H1 (cell line): ENCODE measurements around the gene WDR4. TPM values are rescaled to one million over a fixed set of nuclear protein-coding genes. Genes with fewer than 3 reads are reported as not detected.

ENCODE experiments used
- CTCF ChIA-PET: fragments of 300-600 bp; sonication (Branson Sonifier 250); formaldehyde crosslinking; loops from one replicate; lab custom pipeline; 2021; ENCODE audit not compliant: partially characterized antibody; lab: Charles Lee
- POLR2A ChIA-PET: fragments of 300-600 bp; sonication (Branson Sonifier 250); formaldehyde crosslinking; loops from one replicate; lab custom pipeline; 2021; ENCODE audit warnings: inconsistent platforms; ENCODE audit not compliant: partially characterized antibody; lab: Charles Lee
- DNase-seq, 2 experiments: peaks; one replicate each; pipeline versions ENCODE4 v3.0.0 to v3.0.0-alpha.2; 2010 to 2022; ENCODE audit warnings: low spot score in 2 of 2, low read depth in 1 of 2, mixed read lengths in 1 of 2
- FAIRE-seq: peaks from 2 replicates; lab custom pipeline; 2011; peaks lifted over from hg19 to GRCh38; lab: Jason Lieb, UNC
- H2AFZ ChIP-seq: 2 replicates; pipeline ENCODE4 v1.8.1; 2012; ENCODE audit warnings: low read length, inconsistent platforms
- H2AK5ac ChIP-seq: 2 replicates; pipeline ENCODE4 v1.6.1; 2013; ENCODE audit warnings: low read depth, low read length
- H2BK120ac ChIP-seq: replicated peaks from 2 replicates; pipeline ENCODE3; 2013; ENCODE audit warnings: low read depth, low read length, inconsistent platforms
- H2BK12ac ChIP-seq: 2 replicates; pipeline ENCODE4 v1.6.1; 2013; ENCODE audit warnings: low read depth, low read length
- H2BK15ac ChIP-seq: 2 replicates; pipeline ENCODE4 v1.6.1; 2013; ENCODE audit warnings: low read length
- H2BK20ac ChIP-seq: 2 replicates; pipeline ENCODE4 v1.6.1; 2013; ENCODE audit warnings: low read length
- H2BK5ac ChIP-seq: 2 replicates; pipeline ENCODE4 v1.6.1; 2013; ENCODE audit warnings: low read depth, low read length
- H3K14ac ChIP-seq: 2 replicates; pipeline ENCODE4 v1.6.1; 2013; ENCODE audit warnings: inconsistent platforms; ENCODE audit not compliant: insufficient read length
- H3K18ac ChIP-seq: 2 replicates; pipeline ENCODE4 v1.6.1; 2013; ENCODE audit warnings: low read length; ENCODE audit errors: extremely low read depth
- H3K23ac ChIP-seq: 2 replicates; pipeline ENCODE4 v1.6.1; 2013; ENCODE audit warnings: inconsistent platforms; ENCODE audit not compliant: insufficient read length
- H3K23me2 ChIP-seq: 2 replicates; pipeline ENCODE4 v1.6.1; 2013; ENCODE audit warnings: low read depth, low read length
- H3K27ac ChIP-seq: 2 replicates; pipeline ENCODE4 v1.6.1; 2011; ENCODE audit warnings: low read depth, low read length, inconsistent platforms
- H3K27me3 ChIP-seq, 4 experiments: replicated peaks in 1 of 4; 1 replicate in 1 of 4; 2 replicates in 3 of 4; pipeline versions ENCODE4 v1.6.1 to v1.8.1; 2011 to 2013; ENCODE audit warnings: low read length in 3 of 4, mild to moderate bottlenecking in 3 of 4, inconsistent platforms in 2 of 4, mixed read lengths in 2 of 4, moderate library complexity in 1 of 4; ENCODE audit not compliant: control insufficient read depth in 3 of 4, insufficient read depth in 3 of 4; ENCODE audit errors: extremely low read depth in 1 of 4
- H3K36me3 ChIP-seq, 4 experiments: 2 replicates each; pipeline versions ENCODE4 v1.6.1 to v1.8.1; 2011 to 2013; ENCODE audit warnings: mild to moderate bottlenecking in 4 of 4, low read length in 3 of 4, moderate library complexity in 2 of 4, control low read depth in 1 of 4, inconsistent platforms in 1 of 4; ENCODE audit not compliant: insufficient read depth in 4 of 4, control insufficient read depth in 2 of 4
- H3K4ac ChIP-seq: replicated peaks from 2 replicates; pipeline ENCODE3; 2013; ENCODE audit warnings: low read length, low read depth, mixed read lengths, inconsistent platforms; ENCODE audit not compliant: insufficient read length
- H3K4me1 ChIP-seq, 4 experiments: replicated peaks in 1 of 4; 1 replicate in 1 of 4; 2 replicates in 3 of 4; pipeline versions ENCODE4 v1.6.1 to v1.8.1; 2011 to 2013; ENCODE audit warnings: low read length in 3 of 4, inconsistent platforms in 2 of 4, mixed read lengths in 1 of 4; ENCODE audit not compliant: insufficient read depth in 4 of 4, control insufficient read depth in 3 of 4
- H3K4me2 ChIP-seq, 2 experiments: 2 replicates each; pipeline versions ENCODE4 v1.6.1 to v1.8.1; 2011 to 2013; ENCODE audit warnings: low read depth in 2 of 2, low read length in 2 of 2, control low read depth in 1 of 2, inconsistent platforms in 1 of 2, mild to moderate bottlenecking in 1 of 2; ENCODE audit not compliant: insufficient read depth in 1 of 2
- H3K4me3 ChIP-seq, 4 experiments: fragments of 200-600, 300-600 bp in 1 of 4; sonication (generic), shearing (Covaris generic), sonication (Bioruptor Twin) in 1 of 4; 2 replicates each; pipeline versions ENCODE4 v1.5.1 to v1.8.1; 2011 to 2016; ENCODE audit warnings: low read length in 4 of 4, low read depth in 3 of 4, control low read depth in 2 of 4, inconsistent platforms in 2 of 4, mild to moderate bottlenecking in 2 of 4, mixed read lengths in 1 of 4, moderate library complexity in 1 of 4; ENCODE audit not compliant: insufficient read depth in 2 of 4; ENCODE audit errors: extremely low read depth in 1 of 4
- H3K56ac ChIP-seq: replicated peaks from 2 replicates; pipeline ENCODE3; 2013; ENCODE audit warnings: low read depth, mild to moderate bottlenecking, mixed read lengths, low read length, inconsistent platforms; ENCODE audit not compliant: insufficient read length
- H3K79me1 ChIP-seq: 2 replicates; pipeline ENCODE4 v1.6.1; 2013; ENCODE audit warnings: low read depth, low read length, control low read depth
- H3K79me2 ChIP-seq, 2 experiments: 2 replicates each; pipeline versions ENCODE4 v1.6.1 to v1.8.1; 2012 to 2013; ENCODE audit warnings: low read length in 2 of 2, mild to moderate bottlenecking in 2 of 2, inconsistent platforms in 1 of 2; ENCODE audit not compliant: insufficient read depth in 2 of 2, control insufficient read depth in 1 of 2
- H3K9ac ChIP-seq, 4 experiments: replicated peaks in 1 of 4; 1 replicate in 1 of 4; 2 replicates in 3 of 4; pipeline versions ENCODE4 v1.6.1 to v1.8.1; 2011 to 2013; ENCODE audit warnings: low read depth in 3 of 4, low read length in 3 of 4, control low read depth in 2 of 4, mild to moderate bottlenecking in 2 of 4, moderate library complexity in 2 of 4, inconsistent platforms in 1 of 4; ENCODE audit errors: extremely low read depth in 1 of 4
- H3K9me3 ChIP-seq, 2 experiments: 2 replicates each; pipeline versions ENCODE4 v1.6.1 to v1.8.1; 2012 to 2013; ENCODE audit warnings: mild to moderate bottlenecking in 2 of 2, moderate library complexity in 2 of 2, control low read depth in 1 of 2, inconsistent platforms in 1 of 2, low read depth in 1 of 2, low read length in 1 of 2, mixed read lengths in 1 of 2; ENCODE audit not compliant: insufficient read depth in 2 of 2
- H4K20me1 ChIP-seq, 2 experiments: replicated peaks in 1 of 2; 2 replicates each; pipeline versions ENCODE3 to v1.8.1; 2011 to 2013; ENCODE audit warnings: inconsistent platforms in 2 of 2, low read length in 2 of 2, mild to moderate bottlenecking in 1 of 2; ENCODE audit not compliant: insufficient read depth in 2 of 2, control insufficient read depth in 1 of 2
- H4K5ac ChIP-seq: 2 replicates; pipeline ENCODE4 v1.6.1; 2013; ENCODE audit warnings: low read length, low read depth, mixed read lengths, inconsistent platforms; ENCODE audit not compliant: insufficient read length
- H4K8ac ChIP-seq: 2 replicates; pipeline ENCODE4 v1.8.0; 2013; ENCODE audit warnings: mild to moderate bottlenecking, moderate library complexity, low read length, inconsistent platforms; ENCODE audit not compliant: insufficient read depth; ENCODE audit errors: extremely low read depth
- H4K91ac ChIP-seq: replicated peaks from 2 replicates; pipeline ENCODE3; 2013; ENCODE audit warnings: low read length, mixed read lengths, inconsistent platforms; ENCODE audit not compliant: insufficient read length
- BRCA1 ChIP-seq: IDR thresholded peaks from 2 replicates; pipeline ENCODE4 v1.6.1; 2012; ENCODE audit warnings: low read depth, low read length, improper control_type of control experiment
- CBX5 ChIP-seq: fragments of 300-800, 300-1000 bp; sonication (generic); IDR thresholded peaks from 2 replicates; pipeline ENCODE4 v1.7.1; 2016; ENCODE audit warnings: antibody characterized with exemption, low read length, low read depth
- CEBPB ChIP-seq: IDR thresholded peaks from 2 replicates; pipeline ENCODE4 v1.6.1; 2012; ENCODE audit warnings: low read depth, low read length
- CREB1 ChIP-seq: IDR thresholded peaks from 2 replicates; pipeline ENCODE4 v1.6.1; 2012; ENCODE audit warnings: inconsistent platforms
- NANOG ChIP-seq: IDR thresholded peaks from 2 replicates; pipeline ENCODE4 v1.6.1; 2011; ENCODE audit warnings: low read length, low read depth, mild to moderate bottlenecking, inconsistent platforms; ENCODE audit not compliant: insufficient read depth, poor library complexity, severe bottlenecking
- PHF8 ChIP-seq: fragments of 200-600 bp; sonication (generic); conservative IDR thresholded peaks from 2 replicates; pipeline ENCODE4 v1.7.1; 2012; ENCODE audit warnings: low read depth, mild to moderate bottlenecking, inconsistent platforms, low read length, moderate library complexity
- POLR2AphosphoS5 ChIP-seq: IDR thresholded peaks from 2 replicates; pipeline ENCODE4 v1.6.1; 2011; ENCODE audit warnings: low read depth, low read length
- SAP30 ChIP-seq: fragments of 300-600 bp; sonication (generic); IDR thresholded peaks from 2 replicates; pipeline ENCODE4 v1.7.1; 2012; ENCODE audit warnings: low read length, moderate library complexity, mild to moderate bottlenecking, inconsistent platforms; ENCODE audit not compliant: insufficient read depth, insufficient replicate concordance
- TAF7 ChIP-seq: optimal IDR thresholded peaks from 2 replicates; pipeline ENCODE3; 2011; ENCODE audit warnings: low read depth, mild to moderate bottlenecking, inconsistent platforms, low read length, moderate library complexity, borderline replicate concordance
- TEAD4 ChIP-seq: IDR thresholded peaks from 2 replicates; pipeline ENCODE4 v1.6.1; 2012; ENCODE audit warnings: low read depth, low read length, inconsistent platforms, mixed read lengths
- ZNF274 ChIP-seq: IDR thresholded peaks from 2 replicates; pipeline ENCODE4 v1.7.0; 2012; ENCODE audit warnings: low read length, borderline replicate concordance; ENCODE audit errors: extremely low read depth
- WGBS, 2 experiments: shearing (Covaris generic) in 1 of 2; methylation state at CpG; one replicate each; pipeline versions ENCODE4 v1.1.6 to v1.1.7; 2013 to 2015; ENCODE audit warnings: low lambda C conversion rate in 2 of 2, mixed read lengths in 2 of 2, inconsistent platforms in 1 of 2, low coverage in 1 of 2, missing lambda C conversion rate in 1 of 2; ENCODE audit not compliant: insufficient replicate concordance in 2 of 2, insufficient coverage in 1 of 2, insufficient read length in 1 of 2; ENCODE audit errors: extremely low coverage in 1 of 2, missing lambda C conversion rate in 1 of 2; 5-methylcytosine and 5-hydroxymethylcytosine counted together
- polyA plus RNA-seq, 7 experiments: library from polyadenylated mRNA; depleted of rRNA in 3 of 7; stranded (reverse) in 5 of 7; unstranded in 2 of 7; fragments of >200 nt in 5 of 7; fragments of 200-250 nt in 2 of 7; gene quantifications; 1 replicate in 5 of 7; 2 replicates in 1 of 7; 4 replicates in 1 of 7; pipeline versions ENCODE4 v1.2.1 to v1.2.3, GENCODE V29; 2011 to 2013; ENCODE audit warnings: missing spikeins in 2 of 7, mixed read lengths in 2 of 7
- total RNA-seq: library from RNA; stranded (reverse); fragmentation: NEBNext Ultra II Directional; extraction: Animal tissue kit (Norgen Biotek cat#: 25700); gene quantifications from 2 replicates; pipeline ENCODE4 v1.2.1, GENCODE V29; 2021
- TF ChIP-seq, protein P1 (sequence below): IDR thresholded peaks from 2 replicates; pipeline ENCODE4 v1.6.1; 2012; ENCODE audit warnings: inconsistent platforms

WDR4 gene
- total and polyA plus RNA-seq, 2 of the 8 experiments (the other 6 are each of a cell fraction or from before 2014, with no cell fraction given), result 28.9 to 47.8 TPM

- Histone ChIP-seq H3K9me3 (no peaks in the 10 kb centered on the region), H2BK120ac (no peak overlapping the region), H3K27ac (no peak overlapping the region), H3K23ac (no peak overlapping the region), H3K23me2 (no peaks in the 10 kb centered on the region), H3K79me2 (peaks cover 0 to 42% of the 10 kb centered on the region in 2 experiments; a peak in 1 of 4 replicates), H4K8ac (no peak overlapping the region), H3K56ac (no peak overlapping the region), H2BK5ac (no peak overlapping the region), H3K79me1 (peaks cover 21% of the 10 kb centered on the region; the same call in 1 of the 2 replicates), H3K18ac (no peak overlapping the region), H3K4ac (no peak overlapping the region), H2AK5ac (no peak overlapping the region), H2BK15ac (no peak overlapping the region), H4K5ac (no peak overlapping the region), H3K36me3 (peaks cover 33 to 82% (median 70%) of the 10 kb centered on the region in 4 experiments), H2AFZ (no peak overlapping the region), H2BK12ac (no peak overlapping the region), H3K9ac (no peak overlapping the region), H3K4me1 (no peaks in the 10 kb centered on the region), H3K14ac (no peak overlapping the region), H3K27me3 (no peaks in the 10 kb centered on the region), H2BK20ac (no peak overlapping the region), H4K91ac (no peak overlapping the region), H3K4me2 (no peak overlapping the region), H4K20me1 (peaks cover 16 to 30% of the 10 kb centered on the region in 2 experiments), H3K4me3 (no peak overlapping the region)
- no peak for FAIRE-seq
- no peak for DNase-seq
- TF ChIP-seq, protein P1, sequence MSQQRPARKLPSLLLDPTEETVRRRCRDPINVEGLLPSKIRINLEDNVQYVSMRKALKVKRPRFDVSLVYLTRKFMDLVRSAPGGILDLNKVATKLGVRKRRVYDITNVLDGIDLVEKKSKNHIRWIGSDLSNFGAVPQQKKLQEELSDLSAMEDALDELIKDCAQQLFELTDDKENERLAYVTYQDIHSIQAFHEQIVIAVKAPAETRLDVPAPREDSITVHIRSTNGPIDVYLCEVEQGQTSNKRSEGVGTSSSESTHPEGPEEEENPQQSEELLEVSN, result no peak
- no peak for TF ChIP-seq BRCA1
- no peak for TF ChIP-seq NANOG
- TF ChIP-seq CREB1, result no peak
- TF ChIP-seq CBX5, result no peak
- no peak for TF ChIP-seq ZNF274
- no peak for TF ChIP-seq TEAD4
- no peak for TF ChIP-seq PHF8
- no peak for TF ChIP-seq CEBPB
- TF ChIP-seq POLR2AphosphoS5, result no peak
- no peak for TF ChIP-seq SAP30
- no peak for TF ChIP-seq TAF7
- POLR2A ChIA-PET, result interaction anchor here (1.8 to 3.0 kb wide), 2 partner anchors 10 to 13 kb away, joined by 6 to 10 read pairs; no protein-coding TSS in a partner anchor
- 87% methylated on average over 11 of the region's 11 CpGs; no CpG with 5 or more reads in 1 of the 2 experiments for WGBS, 2 experiments
- CTCF ChIA-PET, result interaction anchor here (1.0 kb wide), 1 partner anchor 10 kb away, joined by 3 read pairs; no protein-coding TSS in a partner anchor
These were observed 22.1 kb downstream of the WDR4 start for GRCh38 chr21:42857216-42857615.
